Neutrophil (primary cell): Measurements from ENCODE around the gene TMC1.

ENCODE experiments used
- H3K27ac ChIP-seq: fragments of 200-600 bp; sonication (generic); 2 replicates; pipeline ENCODE4 v1.5.1; 2016; ENCODE audit warnings: mild to moderate bottlenecking, moderate library complexity
- H3K27me3 ChIP-seq: fragments of 200-600 bp; sonication (generic); 2 replicates; pipeline ENCODE4 v1.6.0; 2016; ENCODE audit warnings: mild to moderate bottlenecking
- H3K36me3 ChIP-seq: fragments of 200-600 bp; sonication (generic); 2 replicates; pipeline ENCODE4 v1.5.1; 2017
- H3K4me1 ChIP-seq, 2 experiments: fragments of 200-600 bp in 1 of 2; sonication (generic) in 1 of 2; 1 replicate in 1 of 2; 2 replicates in 1 of 2; pipeline versions ENCODE4 v1.5.1 to v1.6.1; 2013 to 2016; ENCODE audit warnings: low read depth in 1 of 2, low read length in 1 of 2, mild to moderate bottlenecking in 1 of 2, moderate library complexity in 1 of 2; ENCODE audit not compliant: control insufficient read depth in 1 of 2, insufficient read depth in 1 of 2
- H3K4me3 ChIP-seq, 2 experiments: fragments of 200-600 bp in 1 of 2; sonication (generic) in 1 of 2; 1 replicate in 1 of 2; 2 replicates in 1 of 2; pipeline ENCODE4 v1.5.1; 2013 to 2016; ENCODE audit warnings: low read depth in 1 of 2, low read length in 1 of 2, mild to moderate bottlenecking in 1 of 2, moderate library complexity in 1 of 2
- H3K9me3 ChIP-seq: fragments of 200-600 bp; sonication (generic); 2 replicates; pipeline ENCODE4 v1.5.1; 2016
- TF ChIP-seq, protein P1 (sequence below): fragments of 200-600 bp; sonication (generic); IDR thresholded peaks from 2 replicates; pipeline ENCODE4 v1.5.1; 2016; ENCODE audit warnings: antibody characterized with exemption

The TMC1 gene

DNA sequence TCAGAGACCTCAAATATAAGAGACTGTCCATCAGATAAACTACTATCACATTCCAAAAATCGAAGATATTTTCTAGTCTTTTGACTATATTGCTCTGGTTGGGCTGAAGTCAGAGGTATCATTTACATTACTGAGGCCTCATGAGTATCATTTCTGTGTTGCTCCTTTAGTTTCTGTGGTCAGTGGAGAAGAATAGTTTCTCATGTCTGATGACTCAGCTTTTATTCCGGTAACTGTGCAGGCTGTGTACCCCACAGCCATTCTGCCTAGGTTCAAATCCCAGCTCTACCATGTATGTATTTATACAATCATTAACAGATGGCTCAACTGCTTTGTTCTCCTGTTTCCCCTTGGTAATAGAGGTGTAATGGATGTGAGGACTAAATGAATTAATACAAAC, 252.2 kb downstream of the TMC1 start:
- TF ChIP-seq, protein P1, sequence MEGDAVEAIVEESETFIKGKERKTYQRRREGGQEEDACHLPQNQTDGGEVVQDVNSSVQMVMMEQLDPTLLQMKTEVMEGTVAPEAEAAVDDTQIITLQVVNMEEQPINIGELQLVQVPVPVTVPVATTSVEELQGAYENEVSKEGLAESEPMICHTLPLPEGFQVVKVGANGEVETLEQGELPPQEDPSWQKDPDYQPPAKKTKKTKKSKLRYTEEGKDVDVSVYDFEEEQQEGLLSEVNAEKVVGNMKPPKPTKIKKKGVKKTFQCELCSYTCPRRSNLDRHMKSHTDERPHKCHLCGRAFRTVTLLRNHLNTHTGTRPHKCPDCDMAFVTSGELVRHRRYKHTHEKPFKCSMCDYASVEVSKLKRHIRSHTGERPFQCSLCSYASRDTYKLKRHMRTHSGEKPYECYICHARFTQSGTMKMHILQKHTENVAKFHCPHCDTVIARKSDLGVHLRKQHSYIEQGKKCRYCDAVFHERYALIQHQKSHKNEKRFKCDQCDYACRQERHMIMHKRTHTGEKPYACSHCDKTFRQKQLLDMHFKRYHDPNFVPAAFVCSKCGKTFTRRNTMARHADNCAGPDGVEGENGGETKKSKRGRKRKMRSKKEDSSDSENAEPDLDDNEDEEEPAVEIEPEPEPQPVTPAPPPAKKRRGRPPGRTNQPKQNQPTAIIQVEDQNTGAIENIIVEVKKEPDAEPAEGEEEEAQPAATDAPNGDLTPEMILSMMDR, result no peak

DNA sequence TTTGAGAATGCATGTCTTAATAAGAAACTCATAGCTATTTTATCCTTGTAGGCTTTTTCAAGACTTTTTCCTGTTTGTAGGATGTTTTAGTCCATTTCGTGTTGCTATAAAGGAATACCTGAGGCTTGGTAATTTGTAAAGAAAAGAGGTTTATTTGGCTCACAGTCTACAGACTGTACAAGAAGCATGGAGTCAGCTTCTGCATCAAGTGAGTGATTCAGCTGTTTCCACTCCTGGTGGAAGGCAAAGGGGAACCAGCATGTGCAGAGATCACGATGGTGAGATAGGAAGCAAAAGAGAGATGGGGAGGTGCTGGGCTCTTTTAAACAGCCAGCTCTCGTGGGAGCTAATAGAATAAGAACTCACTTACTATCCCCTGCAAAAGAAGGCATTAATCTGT, 254.2 kb downstream of the TMC1 start:
- TF ChIP-seq, protein P1, result no peak
- Histone ChIP-seq H3K4me3 (no peak overlapping the region), H3K27me3 (no peaks in the 10 kb centered on the region), H3K4me1 (no peaks in the 10 kb centered on the region), H3K27ac (no peak overlapping the region), H3K9me3 (no peaks in the 10 kb centered on the region), H3K36me3 (no peaks in the 10 kb centered on the region)

More for the DNA sequence above, 252.2 kb downstream of the TMC1 start:
- H3K36me3 ChIP-seq, result no peaks in the 10 kb centered on the region
- H3K9me3 ChIP-seq, result no peaks in the 10 kb centered on the region
- no peaks in the 10 kb centered on the region for H3K4me1 ChIP-seq
- no peaks in the 10 kb centered on the region for H3K27me3 ChIP-seq
- no peak overlapping the region for H3K27ac ChIP-seq
- H3K4me3 ChIP-seq, result no peak overlapping the region

DNA sequence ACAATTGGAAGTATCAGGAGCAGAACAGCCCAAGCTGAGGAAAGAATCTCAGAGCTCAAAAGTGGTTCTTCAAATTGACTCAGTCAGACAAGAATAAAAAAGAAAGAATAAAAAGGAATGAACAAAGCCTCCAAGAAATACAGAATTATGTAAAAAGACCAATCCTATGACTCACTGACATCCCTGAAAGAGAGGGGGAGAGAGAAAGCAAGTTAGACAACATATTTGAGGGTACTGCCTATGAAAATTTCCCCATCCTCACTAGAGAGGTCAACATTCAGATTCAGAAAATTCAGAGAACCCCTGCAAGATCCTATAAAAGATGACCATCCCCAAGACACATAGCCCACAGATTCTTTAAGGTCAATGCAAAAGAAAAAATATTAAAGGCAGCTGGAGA, 258.2 kb downstream of the TMC1 start:
- TF ChIP-seq, protein P1, result no peak
- Histone ChIP-seq H3K4me3 (no peak overlapping the region), H3K27ac (no peak overlapping the region), H3K9me3 (no peaks in the 10 kb centered on the region), H3K4me1 (no peaks in the 10 kb centered on the region), H3K27me3 (no peaks in the 10 kb centered on the region), H3K36me3 (no peaks in the 10 kb centered on the region)

DNA sequence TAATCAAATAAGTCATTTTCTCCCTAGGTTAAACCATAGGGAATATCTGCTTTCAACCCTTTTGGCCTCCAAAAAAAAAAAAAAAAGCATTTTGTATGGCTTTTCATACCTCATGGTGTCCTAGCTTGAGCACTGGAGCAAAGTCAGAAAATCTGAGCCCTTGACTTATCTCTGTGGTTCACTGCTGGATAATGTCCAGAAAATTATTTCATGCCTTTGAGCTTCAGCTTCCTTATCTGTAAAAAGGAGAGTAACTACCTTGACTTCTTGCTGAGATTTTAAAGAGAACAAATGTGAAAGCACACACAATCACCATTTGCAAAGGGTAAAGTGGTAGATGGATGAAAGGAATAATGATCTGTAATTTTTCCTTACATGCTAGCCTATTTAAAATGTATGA, 265.5 kb downstream of the TMC1 start:
- Histone ChIP-seq H3K27me3 (no peaks in the 10 kb centered on the region), H3K27ac (no peak overlapping the region), H3K9me3 (no peaks in the 10 kb centered on the region), H3K36me3 (no peaks in the 10 kb centered on the region), H3K4me3 (no peak overlapping the region), H3K4me1 (no peaks in the 10 kb centered on the region)
- TF ChIP-seq, protein P1, result no peak

DNA sequence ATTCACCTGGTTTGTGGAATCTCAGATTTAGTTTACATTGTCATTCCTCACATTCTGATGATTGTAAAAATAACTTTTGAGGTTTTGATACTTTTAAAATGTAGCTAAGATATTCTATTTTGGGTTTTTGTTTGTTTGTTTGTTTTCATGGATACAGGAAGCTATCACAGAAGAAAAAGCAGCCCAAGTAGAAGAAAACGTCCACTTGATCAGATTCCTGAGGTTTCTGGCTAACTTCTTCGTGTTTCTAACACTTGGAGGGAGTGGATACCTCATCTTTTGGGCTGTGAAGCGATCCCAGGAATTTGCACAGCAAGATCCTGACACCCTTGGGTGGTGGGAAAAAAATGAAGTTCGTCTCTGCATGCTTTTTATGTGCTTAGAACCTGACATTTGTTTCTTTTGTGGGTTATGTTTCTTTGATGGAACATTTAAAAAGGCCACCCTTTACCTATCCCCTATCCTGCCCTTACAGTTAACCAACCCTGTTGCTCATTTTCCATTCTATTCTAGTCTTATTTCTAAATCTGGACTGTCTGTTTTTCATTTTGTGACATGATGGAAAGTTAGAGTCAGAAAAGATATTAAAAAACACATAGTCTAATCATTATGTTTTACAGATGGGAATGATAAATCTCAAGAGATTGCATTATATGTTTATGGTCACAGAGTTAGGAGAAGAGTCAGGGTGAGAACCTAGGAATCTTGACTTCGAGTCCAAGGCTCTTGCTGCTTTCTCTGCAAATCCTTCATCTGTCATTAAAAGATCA, 267.7 kb downstream of the TMC1 start:
- Histone ChIP-seq H3K36me3 (no peaks in the 10 kb centered on the region), H3K4me1 (no peaks in the 10 kb centered on the region), H3K27ac (no peak overlapping the region), H3K4me3 (no peak overlapping the region), H3K27me3 (no peaks in the 10 kb centered on the region), H3K9me3 (no peaks in the 10 kb centered on the region)
- TF ChIP-seq, protein P1, result no peak
